Esophagus muscularis mucosa (tissue), 4 donors: Measurements from ENCODE around the gene SLC35B3. TPM values are rescaled to one million over a fixed set of nuclear protein-coding genes. Genes with fewer than 3 reads are reported as not detected.

Source experiments
- DNase-seq: peaks from one replicate; pipeline ENCODE4 v3.0.0-alpha.2; 2017; ENCODE audit errors: extremely low spot score
- H3K27ac ChIP-seq, 4 donors: fragments of 200-600 bp; sonication (generic); replicated peaks in 1 of 4; 1 replicate in 3 of 4; 2 replicates in 1 of 4; pipeline ENCODE4 v1.5.1; 2016 to 2019; ENCODE audit warnings: mild to moderate bottlenecking in 1 of 4
- H3K27me3 ChIP-seq, 4 donors: fragments of 200-600 bp; sonication (generic); one replicate each; pipeline versions ENCODE4 v1.5.1 to v1.6.0; 2016 to 2019
- H3K36me3 ChIP-seq, 4 donors: fragments of 200-600 bp; sonication (generic); one replicate each; pipeline ENCODE4 v1.5.1; 2016 to 2019
- H3K4me1 ChIP-seq, 4 donors: fragments of 200-600 bp; sonication (generic); one replicate each; pipeline ENCODE4 v1.5.1; 2016 to 2019
- H3K4me3 ChIP-seq, 4 donors: fragments of 200-600 bp; sonication (generic); 1 replicate in 2 of 4; 2 replicates in 2 of 4; pipeline ENCODE4 v1.5.1; 2016 to 2019; ENCODE audit warnings: mild to moderate bottlenecking in 4 of 4, moderate library complexity in 1 of 4
- H3K9me3 ChIP-seq, 4 donors: fragments of 200-600 bp; sonication (generic); 1 replicate in 3 of 4; 2 replicates in 1 of 4; pipeline ENCODE4 v1.5.1; 2016 to 2019
- CTCF ChIP-seq, 3 experiments: fragments of 200-600 bp in 2 of 3; fragments of 450-650 bp in 1 of 3; sonication (generic) in 2 of 3; IDR thresholded peaks; one replicate each; pipeline ENCODE4 v1.5.1; 2017 to 2019; ENCODE audit warnings: antibody characterized with exemption in 3 of 3, mild to moderate bottlenecking in 2 of 3, moderate library complexity in 1 of 3
- EP300 ChIP-seq: sonication (generic); formaldehyde crosslinking; IDR thresholded peaks from one replicate; pipeline ENCODE4 v1.6.1; 2017; ENCODE audit warnings: antibody characterized with exemption
- POLR2A ChIP-seq: fragments of 450-650 bp; IDR thresholded peaks from one replicate; pipeline ENCODE4 v1.6.1; 2017; ENCODE audit warnings: antibody characterized with exemption, moderate library complexity, mild to moderate bottlenecking, low read depth
- POLR2AphosphoS5 ChIP-seq, 2 donors: sonication (generic); formaldehyde crosslinking; IDR thresholded peaks; one replicate each; pipeline ENCODE4 v1.6.1; 2017; ENCODE audit warnings: antibody characterized with exemption in 2 of 2
- WGBS: methylation state at CpG from one replicate; pipeline ENCODE4 v1.1.5; 2018; 5-methylcytosine and 5-hydroxymethylcytosine counted together
- intact Hi-C: fragments of 100-400 bp; cut with DNase I; formaldehyde crosslinking; loops from one replicate; pipeline ENCODE4 v1.15.1; 2023
- total RNA-seq, 4 donors: library from RNA; depleted of rRNA; stranded (reverse); fragments of >200 nt; gene quantifications; one replicate each; pipeline versions ENCODE4 v1.1.0 to v1.2.1, GENCODE V29; 2016

Gene SLC35B3
- total RNA-seq, 4 donors from 2014 or later, result 12.1 to 16.6 (median 13.8) TPM

- no peak for DNase-seq
- no peak for TF ChIP-seq CTCF (IDR thresholded peaks at IDR 0.05)
- TF ChIP-seq EP300, result no peak
- no peak for TF ChIP-seq POLR2A
- TF ChIP-seq POLR2AphosphoS5 (IDR thresholded peaks at IDR 0.05), result no peak
- no peak overlapping the region for H3K4me3 ChIP-seq
- H3K27me3 ChIP-seq, result no peaks in the 10 kb centered on the region
- 69% methylated on average over 1 of the region's 1 CpG for WGBS
- H3K4me1 ChIP-seq, result no peaks in the 10 kb centered on the region
- H3K27ac ChIP-seq, result no peak overlapping the region
- no peaks in the 10 kb centered on the region for H3K36me3 ChIP-seq
- intact Hi-C loops, result no loop called here
- no peaks in the 10 kb centered on the region for H3K9me3 ChIP-seq
These were observed 34.7 kb downstream of the SLC35B3 start for GRCh38 chr6:8400663-8401062.

- WGBS, result 59% methylated on average over 2 of the region's 2 CpGs
- Histone ChIP-seq H3K36me3 (no peaks in the 10 kb centered on the region), H3K9me3 (no peaks in the 10 kb centered on the region), H3K27me3 (no peaks in the 10 kb centered on the region), H3K4me1 (no peaks in the 10 kb centered on the region), H3K27ac (no peak overlapping the region), H3K4me3 (no peak overlapping the region)
- intact Hi-C loops, result no loop called here
- no peak for DNase-seq
- no peak for TF ChIP-seq POLR2A
- TF ChIP-seq CTCF (IDR thresholded peaks at IDR 0.05), result no peak
- TF ChIP-seq EP300, result no peak
- TF ChIP-seq POLR2AphosphoS5 (IDR thresholded peaks at IDR 0.05), result no peak
These were observed 42.8 kb downstream of the SLC35B3 start for GRCh38 chr6:8392569-8392968.

- Histone ChIP-seq H3K4me3 (no peak overlapping the region), H3K27ac (no peak overlapping the region), H3K27me3 (no peaks in the 10 kb centered on the region), H3K9me3 (no peaks in the 10 kb centered on the region), H3K36me3 (no peaks in the 10 kb centered on the region), H3K4me1 (no peaks in the 10 kb centered on the region)
- intact Hi-C loops, result no loop called here
- no peak for DNase-seq
- TF ChIP-seq POLR2A (no peak), POLR2AphosphoS5 (IDR thresholded peaks at IDR 0.05) (no peak), CTCF (IDR thresholded peaks at IDR 0.05) (no peak)
These were observed 43.4 kb downstream of the SLC35B3 start for GRCh38 chr6:8391934-8392333.

DNA sequence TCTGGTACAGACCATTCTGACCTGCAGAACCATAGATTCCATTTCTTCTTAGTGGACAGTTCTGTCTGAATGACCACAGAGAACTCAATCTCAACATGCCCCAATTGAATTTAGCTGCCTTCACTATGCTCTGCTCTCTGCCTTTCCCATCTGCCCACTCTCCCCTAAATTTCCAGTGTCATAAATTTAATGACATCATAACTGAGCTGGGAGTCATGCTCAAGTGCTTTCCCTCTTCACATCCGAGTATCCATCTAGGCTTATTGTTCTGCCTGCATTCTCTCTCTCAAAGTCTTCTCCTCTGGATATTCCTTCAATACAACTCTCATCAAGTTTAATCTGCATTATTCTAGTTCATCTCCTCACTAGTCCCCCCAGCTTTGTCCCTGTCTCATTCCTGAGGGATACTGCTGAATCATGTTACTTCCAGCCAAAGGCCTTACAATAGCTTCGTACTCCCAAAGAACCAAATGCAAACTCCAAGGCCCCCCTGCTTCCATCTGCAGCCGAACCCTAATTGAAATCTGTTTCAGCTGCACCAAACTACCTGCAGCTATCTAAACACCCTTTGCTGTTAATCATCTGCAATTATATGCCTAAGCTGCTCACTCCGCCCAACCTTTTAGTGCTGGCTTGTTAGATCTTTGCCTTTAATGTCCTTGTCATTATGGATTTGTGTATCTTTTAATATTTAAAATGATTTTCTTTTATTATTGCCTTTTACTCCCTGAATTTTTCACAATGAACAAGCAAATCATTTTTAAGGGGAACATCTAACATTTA is 46.1 kb downstream of the SLC35B3 start:
- Histone ChIP-seq H3K9me3 (no peaks in the 10 kb centered on the region), H3K27me3 (no peaks in the 10 kb centered on the region), H3K36me3 (no peaks in the 10 kb centered on the region), H3K4me3 (no peak overlapping the region), H3K27ac (no peak overlapping the region), H3K4me1 (no peaks in the 10 kb centered on the region)
- no peak for DNase-seq
- intact Hi-C loops, result no loop called here
- TF ChIP-seq CTCF (IDR thresholded peaks at IDR 0.05) (no peak), POLR2A (no peak), POLR2AphosphoS5 (IDR thresholded peaks at IDR 0.05) (no peak), EP300 (no peak)
- WGBS, result 77% methylated on average over 4 of the region's 4 CpGs
